Right lobe of liver (tissue), 6 donors: Measurements from ENCODE around the gene TSBP1. TPM values are rescaled to one million over a fixed set of nuclear protein-coding genes. Genes with fewer than 3 reads are reported as not detected.

Experiments used
- ATAC-seq, 4 donors: fragments of 200-7000 bp; cut with Tn5 transposase; one replicate each; pipeline ENCODE4 v1.9.1; 2020; ENCODE audit warnings: mild to moderate bottlenecking in 4 of 4, moderate library complexity in 4 of 4
- DNase-seq, 3 donors: peaks; one replicate each; pipeline ENCODE4 v3.0.0-alpha.2; 2020
- H3K27ac ChIP-seq, 3 donors: fragments of 200-600 bp; one replicate each; pipeline ENCODE4 v1.8.0; 2022
- H3K27me3 ChIP-seq, 2 donors: fragments of 200-600 bp; one replicate each; pipeline ENCODE4 v1.8.0; 2022
- H3K36me3 ChIP-seq, 4 donors: fragments of 200-600 bp; sonication (generic) in 1 of 4; one replicate each; pipeline versions ENCODE4 v1.5.1 to v1.8.0; 2017 to 2022; ENCODE audit warnings: control low read depth in 1 of 4
- H3K4me1 ChIP-seq, 4 donors: fragments of 200-600 bp; sonication (generic) in 1 of 4; one replicate each; pipeline versions ENCODE4 v1.5.1 to v1.8.0; 2017 to 2022; ENCODE audit warnings: control low read depth in 1 of 4
- H3K4me3 ChIP-seq, 3 donors: fragments of 200-600 bp; one replicate each; pipeline ENCODE4 v1.8.0; 2022
- H3K9me3 ChIP-seq, 4 donors: fragments of 200-600 bp; sonication (generic) in 1 of 4; one replicate each; pipeline versions ENCODE4 v1.5.1 to v1.8.0; 2017 to 2022; ENCODE audit warnings: control low read depth in 1 of 4
- CTCF ChIP-seq, 4 donors: fragments of 200-600 bp in 3 of 4; fragments of 450-650 bp in 1 of 4; IDR thresholded peaks; one replicate each; pipeline versions ENCODE4 v1.5.1 to v1.8.0; 2016 to 2022; ENCODE audit warnings: antibody characterized with exemption in 4 of 4, mild to moderate bottlenecking in 2 of 4
- POLR2A ChIP-seq: fragments of 450-650 bp; IDR thresholded peaks from one replicate; pipeline ENCODE4 v1.6.1; 2017; ENCODE audit warnings: antibody characterized with exemption, mild to moderate bottlenecking
- WGBS: methylation state at CpG from one replicate; pipeline ENCODE4 v1.1.6; 2018; ENCODE audit warnings: low coverage, low lambda C conversion rate; ENCODE audit not compliant: insufficient coverage; ENCODE audit errors: missing lambda C conversion rate; 5-methylcytosine and 5-hydroxymethylcytosine counted together
- intact Hi-C, 2 donors: fragments of 100-400 bp; cut with DNase I; formaldehyde crosslinking; loops; one replicate each; pipeline versions ENCODE4 v1.11.2 to v1.14.1; 2022
- total RNA-seq, 6 experiments: library from RNA; depleted of rRNA in 2 of 6; stranded (reverse); fragments of >200 nt in 2 of 6; fragmentation: NEBNext Ultra II Directional in 3 of 6; extraction: Animal tissue kit (Norgen Biotek cat#: 25700) in 3 of 6; gene quantifications; one replicate each; pipeline versions ENCODE4 v1.1.0 to v1.2.4, GENCODE V29; 2016 to 2023
- donor health status: DM: no; HTN: yes; CAD: no.
- donor health status: DM: no; HTN: no; CAD: no.
- donor health status: DM: no; HTN: no; CAD: no.
- donor health status: DM: no; HTN: yes; CAD: no.
- donor health status: DM: no; HTN: yes; CAD: no.

Gene TSBP1
- total RNA-seq, 6 experiments from 2014 or later: not detected

GRCh38 chr6:32382757-32383420 is 11.2 kb upstream of the TSBP1 start:
- Histone ChIP-seq H3K4me3 (no peak overlapping the region), H3K4me1 (no peaks in the 10 kb centered on the region), H3K27ac (no peak overlapping the region), H3K27me3 (no peaks in the 10 kb centered on the region), H3K9me3 (no peaks in the 10 kb centered on the region), H3K36me3 (no peaks in the 10 kb centered on the region)
- no peak for DNase-seq
- ATAC-seq: no peak
- 36% methylated on average over 1 of the region's 1 CpG for WGBS
- TF ChIP-seq CTCF (IDR thresholded peaks at IDR 0.05) (no peak), POLR2A (no peak)
- intact Hi-C loops: no loop called here

GRCh38 chr6:32379545-32379944 is 7.8 kb upstream of the TSBP1 start:
- no peak overlapping the region for H3K27ac ChIP-seq
- ATAC-seq (no peak), DNase-seq (no peak)
- intact Hi-C loops: no loop called here
- 51% methylated on average over 2 of the region's 2 CpGs for WGBS
- H3K27me3 ChIP-seq: no peaks in the 10 kb centered on the region
- H3K4me1 ChIP-seq: no peaks in the 10 kb centered on the region
- H3K4me3 ChIP-seq: no peak overlapping the region
- H3K36me3 ChIP-seq: no peaks in the 10 kb centered on the region
- H3K9me3 ChIP-seq: no peaks in the 10 kb centered on the region
- TF ChIP-seq CTCF (IDR thresholded peaks at IDR 0.05) (no peak), POLR2A (no peak)

GRCh38 chr6:32375739-32376529 is 4.2 kb upstream of the TSBP1 start:
- no peaks in the 10 kb centered on the region for H3K9me3 ChIP-seq
- H3K36me3 ChIP-seq: no peaks in the 10 kb centered on the region
- H3K4me3 ChIP-seq: no peak overlapping the region
- TF ChIP-seq CTCF (IDR thresholded peaks at IDR 0.05) (no peak), POLR2A (no peak)
- H3K27ac ChIP-seq: no peak overlapping the region
- ATAC-seq: peak in 2 of 4 donors; percentile 47 to 59
- intact Hi-C loops: no loop called here
- no peaks in the 10 kb centered on the region for H3K27me3 ChIP-seq
- H3K4me1 ChIP-seq: peaks cover 0 to 6% (median 3%) of the 10 kb centered on the region in 4 donors
- WGBS: 64% methylated on average over 5 of the region's 7 CpGs
- peak in 1 of 3 donors; percentile 60 for DNase-seq

GRCh38 chr6:32371229-32371628 is 474 bp downstream of the TSBP1 start:
- no peak overlapping the region for H3K4me3 ChIP-seq
- H3K4me1 ChIP-seq: peaks cover 0 to 6% (median 3%) of the 10 kb centered on the region in 4 donors
- ATAC-seq: no peak
- H3K27me3 ChIP-seq: no peaks in the 10 kb centered on the region
- intact Hi-C loops: no loop called here
- 23% methylated on average over 1 of the region's 1 CpG for WGBS
- no peak overlapping the region for H3K27ac ChIP-seq
- DNase-seq: no peak
- H3K36me3 ChIP-seq: no peaks in the 10 kb centered on the region
- H3K9me3 ChIP-seq: no peaks in the 10 kb centered on the region
- no peak for TF ChIP-seq CTCF (IDR thresholded peaks at IDR 0.05)
- no peak for TF ChIP-seq POLR2A
